ENCODE measurements around the gene NANOS2. TPM values are rescaled to one million over a fixed set of nuclear protein-coding genes. Genes with fewer than 3 reads are reported as not detected.

NANOS2 gene
- total and polyA plus RNA-seq, 9 of the 15 experiments (the other 6 are each of a cell fraction or from before 2014, with no cell fraction given): not detected

- TF ChIP-seq, protein P1, sequence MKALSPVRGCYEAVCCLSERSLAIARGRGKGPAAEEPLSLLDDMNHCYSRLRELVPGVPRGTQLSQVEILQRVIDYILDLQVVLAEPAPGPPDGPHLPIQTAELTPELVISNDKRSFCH (CRISPR knock-in tag; IDR thresholded peaks at IDR 0.05): no peak
- TF ChIP-seq, protein P1 (tag; IDR thresholded peaks at IDR 0.05): no peak; the same call in 1 of the 2 replicates
- no peak for TF ChIP-seq ZNF384 (IDR thresholded peaks at IDR 0.05; ENCODE audit: low read depth, low read length)
- TF ChIP-seq CHD7 (IDR thresholded peaks at IDR 0.05; ENCODE audit: low read depth, low read length): no peak
Measured at GRCh38 chr19:45927565-45928261, 13.1 kb upstream of the NANOS2 start (continued).

All from K562 (cell line).